B cell (primary cell): ENCODE results near the gene ITGA6. TPM values are rescaled to one million over a fixed set of nuclear protein-coding genes. Genes with fewer than 3 reads are reported as not detected.

Experiments used
- ATAC-seq: fragments of 200-7000 bp; cut with Tn5 transposase; one replicate; pipeline ENCODE4 v1.10.0; 2021; ENCODE audit warnings: low read depth, mild to moderate bottlenecking, moderate number of reproducible peaks, moderate library complexity
- CTCF ChIA-PET: fragments of 350-600 bp; sonication (Branson Sonifier 250); formaldehyde crosslinking; loops from one replicate; lab custom pipeline; 2021; ENCODE audit warnings: antibody characterized with exemption, inconsistent platforms; lab: Charles Lee
- POLR2A ChIA-PET: fragments of 350-600 bp; sonication (Branson Sonifier 250); formaldehyde crosslinking; loops from one replicate; lab custom pipeline; 2021; ENCODE audit warnings: antibody characterized with exemption; lab: Charles Lee
- DNase-seq: peaks from one replicate; pipeline ENCODE4 v3.0.0; 2013
- H2AFZ ChIP-seq: 2 replicates; pipeline ENCODE4 v1.6.1; 2012; ENCODE audit warnings: mild to moderate bottlenecking, low read depth, low read length; ENCODE audit not compliant: insufficient read depth, poor library complexity, severe bottlenecking
- H3K27ac ChIP-seq, 2 donors: 1 replicate in 1 of 2; 2 replicates in 1 of 2; pipeline ENCODE4 v1.5.1; 2012 to 2013; ENCODE audit warnings: low read length in 2 of 2, mild to moderate bottlenecking in 2 of 2, moderate library complexity in 1 of 2
- H3K27me3 ChIP-seq, 4 experiments: fragments of 200-600 bp in 1 of 4; sonication (generic) in 1 of 4; replicated peaks in 1 of 4; 1 replicate in 2 of 4; 2 replicates in 2 of 4; pipeline versions ENCODE4 v1.6.1 to v1.7.0; 2013 to 2016; ENCODE audit warnings: low read length in 3 of 4, mild to moderate bottlenecking in 2 of 4, mixed read lengths in 1 of 4, moderate library complexity in 1 of 4; ENCODE audit not compliant: insufficient read depth in 4 of 4, control insufficient read depth in 3 of 4; ENCODE audit errors: control extremely low read depth in 1 of 4
- H3K36me3 ChIP-seq, 2 experiments: replicated peaks in 1 of 2; 1 replicate in 1 of 2; 2 replicates in 1 of 2; pipeline versions ENCODE4 v1.6.1 to v1.7.1; 2013; ENCODE audit warnings: low read length in 1 of 2; ENCODE audit not compliant: insufficient read depth in 2 of 2, control insufficient read depth in 1 of 2; ENCODE audit errors: control extremely low read depth in 1 of 2, extremely low read depth in 1 of 2
- H3K4me1 ChIP-seq, 2 donors: fragments of 200-600 bp in 1 of 2; sonication (generic) in 1 of 2; 1 replicate in 1 of 2; 2 replicates in 1 of 2; pipeline versions ENCODE4 v1.5.1 to v1.6.1; 2013 to 2017; ENCODE audit warnings: low read length in 2 of 2; ENCODE audit not compliant: control insufficient read depth in 2 of 2, insufficient read depth in 2 of 2
- H3K4me2 ChIP-seq: replicated peaks from 2 replicates; pipeline ENCODE3; 2012; ENCODE audit warnings: mild to moderate bottlenecking, low read depth, low read length; ENCODE audit not compliant: poor library complexity, severe bottlenecking
- H3K4me3 ChIP-seq, 5 experiments: fragments of 200-600 bp in 1 of 5; sonication (generic) in 1 of 5; 1 replicate in 3 of 5; 2 replicates in 2 of 5; pipeline versions ENCODE4 v1.5.1 to v1.7.0; 2011 to 2016; ENCODE audit warnings: low read length in 4 of 5, mild to moderate bottlenecking in 4 of 5, low read depth in 2 of 5, control low read depth in 1 of 5, moderate library complexity in 1 of 5; ENCODE audit not compliant: insufficient read depth in 1 of 5; ENCODE audit errors: control extremely low read depth in 1 of 5, extremely low read depth in 1 of 5
- H3K79me2 ChIP-seq: fragments of 200-600 bp; sonication (generic); one replicate; pipeline ENCODE4 v1.6.0; 2016; ENCODE audit warnings: low read length; ENCODE audit not compliant: control insufficient read depth, insufficient read depth
- H3K9ac ChIP-seq: fragments of 200-600 bp; sonication (generic); 2 replicates; pipeline ENCODE4 v1.6.1; 2017; ENCODE audit warnings: mild to moderate bottlenecking, low read length, moderate library complexity
- H3K9me3 ChIP-seq, 3 donors: one replicate each; pipeline versions ENCODE4 v1.6.1 to v1.7.1; 2013; ENCODE audit warnings: low read length in 2 of 3; ENCODE audit not compliant: control insufficient read depth in 2 of 3, insufficient read depth in 1 of 3; ENCODE audit errors: control extremely low read depth in 1 of 3
- H4K20me1 ChIP-seq: 2 replicates; pipeline ENCODE4 v1.6.0; 2012; ENCODE audit warnings: mild to moderate bottlenecking, low read length; ENCODE audit not compliant: insufficient read depth, control insufficient read depth, poor library complexity, severe bottlenecking
- H3K27ac Mint-ChIP-seq: one replicate; pipeline ENCODE4 v1.8.0; 2021; ENCODE audit warnings: mixed read lengths
- H3K27me3 Mint-ChIP-seq: one replicate; pipeline ENCODE4 v1.8.0; 2021; ENCODE audit warnings: mixed read lengths
- H3K4me1 Mint-ChIP-seq: one replicate; pipeline ENCODE4 v1.8.0; 2021; ENCODE audit warnings: mixed read lengths
- H3K4me3 Mint-ChIP-seq: one replicate; pipeline ENCODE4 v1.8.0; 2021; ENCODE audit warnings: mixed read lengths
- H3K9me3 Mint-ChIP-seq: one replicate; pipeline ENCODE4 v1.8.0; 2022; ENCODE audit warnings: mixed read lengths; ENCODE audit not compliant: insufficient read depth
- CTCF ChIP-seq: fragments of 200-600 bp; IDR thresholded peaks from one replicate; pipeline ENCODE4 v1.8.0; 2022; ENCODE audit warnings: antibody characterized with exemption, mild to moderate bottlenecking
- EZH2 ChIP-seq: IDR thresholded peaks from 2 replicates; pipeline ENCODE4 v1.6.1; 2012; ENCODE audit warnings: borderline replicate concordance, low read depth, mild to moderate bottlenecking, moderate library complexity, low read length; ENCODE audit not compliant: insufficient read depth, poor library complexity, severe bottlenecking
- WGBS: methylation state at CpG from one replicate; pipeline ENCODE4 v1.1.5; 2013; ENCODE audit warnings: missing lambda C conversion rate; ENCODE audit not compliant: insufficient coverage; 5-methylcytosine and 5-hydroxymethylcytosine counted together
- intact Hi-C: fragments of 100-400 bp; cut with micrococcal nuclease; formaldehyde crosslinking; loops from one replicate; pipeline ENCODE4 v1.10.0; 2022
- polyA plus RNA-seq: library from polyadenylated mRNA; depleted of rRNA; stranded (reverse); fragments of >200 nt; gene quantifications from 2 replicates; pipeline ENCODE4 v1.2.3, GENCODE V29; 2012
- total RNA-seq, 2 donors: library from RNA; stranded (reverse); fragments of 120-200 nt in 1 of 2; gene quantifications; 1 replicate in 1 of 2; 2 replicates in 1 of 2; pipeline versions ENCODE4 v1.2.3 to v1.2.4, GENCODE V29; 2013 to 2022

ITGA6 gene
- total and polyA plus RNA-seq, 2 donors (not counting 1 experiment from before 2014, with no cell fraction given) = 0.17 to 0.98 TPM

GRCh38 chr2:172398440-172398839, 28.9 kb upstream of the ITGA6 start:
- no peaks in the 10 kb centered on the region for H3K9me3 ChIP-seq
- TF ChIP-seq CTCF (no peak), EZH2 (no peak)
- no peaks in the 10 kb centered on the region for H4K20me1 ChIP-seq
- POLR2A ChIA-PET = no interaction called here
- H3K36me3 ChIP-seq = no peaks in the 10 kb centered on the region
- Mint-ChIP-seq H3K27ac (no peak overlapping the region), H3K9me3 (no peaks in the 10 kb centered on the region), H3K4me3 (no peak overlapping the region), H3K27me3 (peaks cover 8% of the 10 kb centered on the region), H3K4me1 (no peaks in the 10 kb centered on the region)
- no peak overlapping the region for H3K4me2 ChIP-seq
- no peaks in the 10 kb centered on the region for H3K79me2 ChIP-seq
- peaks cover 0 to 3% (median 0%) of the 10 kb centered on the region in 4 experiments for H3K27me3 ChIP-seq
- H2AFZ ChIP-seq = no peak overlapping the region
- CTCF ChIA-PET = no interaction called here
- H3K9ac ChIP-seq = no peak overlapping the region
- intact Hi-C loops = no loop called here
- H3K4me3 ChIP-seq = no peak overlapping the region
- H3K27ac ChIP-seq = no peak overlapping the region
- no peaks in the 10 kb centered on the region for H3K4me1 ChIP-seq
- DNase-seq (no peak), ATAC-seq (no peak)
- no CpG with 5 or more reads among the region's 2 CpGs for WGBS

GRCh38 chr2:172399765-172400164, 27.6 kb upstream of the ITGA6 start:
- Mint-ChIP-seq H3K27me3 (peaks cover 4% of the 10 kb centered on the region), H3K4me1 (no peaks in the 10 kb centered on the region), H3K9me3 (no peaks in the 10 kb centered on the region), H3K4me3 (no peak overlapping the region), H3K27ac (no peak overlapping the region)
- H3K27ac ChIP-seq = no peak overlapping the region
- ATAC-seq (no peak), DNase-seq (no peak)
- no peak overlapping the region for H2AFZ ChIP-seq
- no peaks in the 10 kb centered on the region for H3K36me3 ChIP-seq
- WGBS = 91% methylated on average over 5 of the region's 5 CpGs
- no peaks in the 10 kb centered on the region for H4K20me1 ChIP-seq
- no peak overlapping the region for H3K9ac ChIP-seq
- no peak overlapping the region for H3K4me2 ChIP-seq
- no peaks in the 10 kb centered on the region for H3K4me1 ChIP-seq
- no peak for TF ChIP-seq EZH2
- no peak for TF ChIP-seq CTCF
- H3K27me3 ChIP-seq = peaks cover 0 to 3% (median 0%) of the 10 kb centered on the region in 4 experiments
- POLR2A ChIA-PET = no interaction called here
- H3K79me2 ChIP-seq = no peaks in the 10 kb centered on the region
- intact Hi-C loops = no loop called here
- CTCF ChIA-PET = no interaction called here
- no peaks in the 10 kb centered on the region for H3K9me3 ChIP-seq
- H3K4me3 ChIP-seq = no peak overlapping the region
